ENCODE results near the gene LIG1.

Gene LIG1

GRCh38 chr19:48175578-48175977 lies 5.4 kb upstream of the LIG1 start:
- Histone ChIP-seq H3K9me3 (ENCODE audit: low read length) (no peaks in the 10 kb centered on the region), H3K36me3 (ENCODE audit: insufficient read depth, low read length) (peaks cover 18% of the 10 kb centered on the region; the same call in 1 of the 2 replicates), H3K9me2 (ENCODE audit: low read depth, low read length) (no peaks in the 10 kb centered on the region), H3K4me1 (ENCODE audit: insufficient read depth, low read length, severe bottlenecking) (peaks cover 13% of the 10 kb centered on the region), H2AFZ (ENCODE audit: low read length) (no peak overlapping the region), H3K4me2 (ENCODE audit: low read length) (no peak overlapping the region), H3K79me2 (ENCODE audit: insufficient read depth, low read length) (no peaks in the 10 kb centered on the region), H3K9ac (ENCODE audit: low read length) (no peak overlapping the region), H3K27ac (ENCODE audit: low read depth, low read length, poor library complexity, severe bottlenecking) (no peak overlapping the region), H4K20me1 (ENCODE audit: insufficient read depth, low read length) (no peaks in the 10 kb centered on the region), H3K27me3 (ENCODE audit: insufficient read depth, low read length) (no peaks in the 10 kb centered on the region), H3F3A (ENCODE audit: insufficient read depth, low read length) (no peaks in the 10 kb centered on the region), H3K4me3 (ENCODE audit: low read depth, low read length, poor library complexity, severe bottlenecking) (no peak overlapping the region)
- no peak for TF ChIP-seq CTCF (IDR thresholded peaks at IDR 0.05; ENCODE audit: low read length)
- TF ChIP-seq EZH2 (IDR thresholded peaks at IDR 0.05; ENCODE audit: borderline replicate concordance, low read length), result no peak

GRCh38 chr19:48174445-48175030 lies 4.4 kb upstream of the LIG1 start:
- H3K27ac ChIP-seq (ENCODE audit: low read depth, low read length, poor library complexity, severe bottlenecking), result no peak overlapping the region

GRCh38 chr19:48171710-48172109 lies 1.6 kb upstream of the LIG1 start:
- Histone ChIP-seq H2AFZ (ENCODE audit: low read length) (no peak overlapping the region), H3K9me2 (ENCODE audit: low read depth, low read length) (no peaks in the 10 kb centered on the region), H3K4me3 (ENCODE audit: low read depth, low read length, poor library complexity, severe bottlenecking) (peak overlapping the region; percentile 96), H3K9ac (ENCODE audit: low read length) (peak overlapping the region; percentile 94; the same call in 1 of the 2 replicates), H3K27ac (ENCODE audit: low read depth, low read length, poor library complexity, severe bottlenecking) (no peak overlapping the region), H3K4me2 (ENCODE audit: low read length) (peak overlapping the region; percentile 97), H3K4me1 (ENCODE audit: insufficient read depth, low read length, severe bottlenecking) (peaks cover 31% of the 10 kb centered on the region), H4K20me1 (ENCODE audit: insufficient read depth, low read length) (no peaks in the 10 kb centered on the region), H3K79me2 (ENCODE audit: insufficient read depth, low read length) (peaks cover 24% of the 10 kb centered on the region), H3K9me3 (ENCODE audit: low read length) (no peaks in the 10 kb centered on the region), H3K36me3 (ENCODE audit: insufficient read depth, low read length) (peaks cover 24% of the 10 kb centered on the region; the same call in 1 of the 2 replicates), H3K27me3 (ENCODE audit: insufficient read depth, low read length) (no peaks in the 10 kb centered on the region), H3F3A (ENCODE audit: insufficient read depth, low read length) (no peaks in the 10 kb centered on the region)
- no peak for TF ChIP-seq CTCF (IDR thresholded peaks at IDR 0.05; ENCODE audit: low read length)
- TF ChIP-seq EZH2 (IDR thresholded peaks at IDR 0.05; ENCODE audit: borderline replicate concordance, low read length), result no peak

More at GRCh38 chr19:48174445-48175030, 4.4 kb upstream of the LIG1 start:
- Histone ChIP-seq H3K4me3 (ENCODE audit: low read depth, low read length, poor library complexity, severe bottlenecking) (no peak overlapping the region), H3K4me1 (ENCODE audit: insufficient read depth, low read length, severe bottlenecking) (peaks cover 13% of the 10 kb centered on the region), H3K27me3 (ENCODE audit: insufficient read depth, low read length) (no peaks in the 10 kb centered on the region), H3K79me2 (ENCODE audit: insufficient read depth, low read length) (no peaks in the 10 kb centered on the region), H3F3A (ENCODE audit: insufficient read depth, low read length) (no peaks in the 10 kb centered on the region), H4K20me1 (ENCODE audit: insufficient read depth, low read length) (no peaks in the 10 kb centered on the region), H3K4me2 (ENCODE audit: low read length) (no peak overlapping the region), H3K36me3 (ENCODE audit: insufficient read depth, low read length) (peaks cover 18% of the 10 kb centered on the region; the same call in 1 of the 2 replicates), H3K9ac (ENCODE audit: low read length) (no peak overlapping the region), H2AFZ (ENCODE audit: low read length) (no peak overlapping the region), H3K9me3 (ENCODE audit: low read length) (no peaks in the 10 kb centered on the region), H3K9me2 (ENCODE audit: low read depth, low read length) (no peaks in the 10 kb centered on the region)
- TF ChIP-seq EZH2 (IDR thresholded peaks at IDR 0.05; ENCODE audit: borderline replicate concordance, low read length), result no peak
- TF ChIP-seq CTCF (IDR thresholded peaks at IDR 0.05; ENCODE audit: low read length), result no peak

Data from OCI-LY1 (cell line).